ENCODE results near the gene APOBR.
A peak's percentile ranks its signal among the peaks of the same experiment; 100 is the strongest.
"Not testable (repeated sequence)": the region's sequence is repeated elsewhere in the genome, so short reads cannot be mapped to it uniquely, and the experiment has no call there.

The APOBR gene

GRCh38 chr16:28492511-28492910, 1.9 kb upstream of the APOBR start:
- TF ChIP-seq ZNF274 (IDR thresholded peaks at IDR 0.05; ENCODE audit: low read depth, low read length): no peak
- H3K4me3 ChIP-seq (ENCODE audit: low read length): no peak overlapping the region; the same call in 1 of the 2 replicates

GRCh38 chr16:28495098-28495793, 803 bp downstream of the APOBR start:
- peak overlapping the region; percentile 34; the same call in 1 of the 2 replicates for H3K4me3 ChIP-seq (ENCODE audit: low read length)
- no peak for TF ChIP-seq ZNF274 (IDR thresholded peaks at IDR 0.05; ENCODE audit: low read depth, low read length)

- TF ChIP-seq ZNF274 (IDR thresholded peaks at IDR 0.05; ENCODE audit: low read depth, low read length): no peak
- no peak overlapping the region for H3K4me3 ChIP-seq (ENCODE audit: low read length)
These were observed 1.6 kb downstream of the APOBR start for GRCh38 chr16:28495795-28496749.

- no peak for TF ChIP-seq ZNF274 (IDR thresholded peaks at IDR 0.05; ENCODE audit: low read depth, low read length)
- no peak overlapping the region for H3K4me3 ChIP-seq (ENCODE audit: low read length)
These were observed 2.4 kb downstream of the APOBR start for GRCh38 chr16:28496844-28497243.

- H3K4me3 ChIP-seq (ENCODE audit: low read length): no peak overlapping the region
- no peak for TF ChIP-seq ZNF274 (IDR thresholded peaks at IDR 0.05; ENCODE audit: low read depth, low read length)
These were observed 2.9 kb downstream of the APOBR start for GRCh38 chr16:28497386-28497785.

- no peak overlapping the region for H3K4me3 ChIP-seq (ENCODE audit: low read length)
- no peak for TF ChIP-seq ZNF274 (IDR thresholded peaks at IDR 0.05; ENCODE audit: low read depth, low read length)
These were observed 3.6 kb downstream of the APOBR start for GRCh38 chr16:28497861-28498599.

GRCh38 chr16:28498666-28499381, 4.4 kb downstream of the APOBR start:
- no peak overlapping the region for H3K4me3 ChIP-seq (ENCODE audit: low read length)
- TF ChIP-seq ZNF274 (IDR thresholded peaks at IDR 0.05; ENCODE audit: low read depth, low read length): no peak

GRCh38 chr16:28499854-28500253, 5.4 kb downstream of the APOBR start:
- no peak for TF ChIP-seq ZNF274 (IDR thresholded peaks at IDR 0.05; ENCODE audit: low read depth, low read length)
- H3K4me3 ChIP-seq (ENCODE audit: low read length): no peak overlapping the region

GRCh38 chr16:28500476-28501180, 6.2 kb downstream of the APOBR start:
- not testable (repeated sequence) for H3K4me3 ChIP-seq (ENCODE audit: low read length)

- TF ChIP-seq ZNF274 (IDR thresholded peaks at IDR 0.05; ENCODE audit: low read depth, low read length): no peak
- H3K4me3 ChIP-seq (ENCODE audit: low read length): no peak overlapping the region
These were observed 7.1 kb downstream of the APOBR start for GRCh38 chr16:28501258-28502232.

GRCh38 chr16:28502290-28502689, 7.8 kb downstream of the APOBR start:
- H3K4me3 ChIP-seq (ENCODE audit: low read length): no peak overlapping the region
- no peak for TF ChIP-seq ZNF274 (IDR thresholded peaks at IDR 0.05; ENCODE audit: low read depth, low read length)
